GM18498 (cell line): Measurements from ENCODE around the gene LRRC61.

Experiments used
- ATAC-seq: cut with Tn5 transposase; IDR thresholded peaks from one replicate; pipeline ENCODE4 v1.9.1; 2021; ENCODE audit warnings: mild to moderate bottlenecking, moderate library complexity; ENCODE audit not compliant: unreplicated experiment

Gene LRRC61

DNA sequence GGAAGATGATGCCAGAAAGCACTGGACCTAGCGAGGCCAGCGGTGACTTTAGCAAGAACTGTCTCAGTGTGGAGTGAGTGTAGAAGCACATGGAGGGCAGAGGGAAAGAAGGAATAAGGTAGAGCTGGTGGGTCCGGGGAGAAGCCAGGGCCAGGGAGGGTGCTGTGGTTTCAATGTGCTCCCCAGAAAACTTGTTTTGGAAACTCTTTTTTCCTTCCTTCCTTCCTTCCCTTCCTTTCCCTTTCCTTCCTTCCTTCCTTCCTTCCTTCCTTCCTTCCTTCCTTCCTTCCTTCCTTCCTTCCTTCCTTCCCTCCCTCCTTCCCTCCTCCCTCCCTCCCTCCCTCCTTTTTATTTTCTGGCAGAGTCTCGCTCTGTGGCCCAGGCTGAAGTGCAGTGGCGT is 23.8 kb downstream of the LRRC61 start:
- ATAC-seq, result no peak

DNA sequence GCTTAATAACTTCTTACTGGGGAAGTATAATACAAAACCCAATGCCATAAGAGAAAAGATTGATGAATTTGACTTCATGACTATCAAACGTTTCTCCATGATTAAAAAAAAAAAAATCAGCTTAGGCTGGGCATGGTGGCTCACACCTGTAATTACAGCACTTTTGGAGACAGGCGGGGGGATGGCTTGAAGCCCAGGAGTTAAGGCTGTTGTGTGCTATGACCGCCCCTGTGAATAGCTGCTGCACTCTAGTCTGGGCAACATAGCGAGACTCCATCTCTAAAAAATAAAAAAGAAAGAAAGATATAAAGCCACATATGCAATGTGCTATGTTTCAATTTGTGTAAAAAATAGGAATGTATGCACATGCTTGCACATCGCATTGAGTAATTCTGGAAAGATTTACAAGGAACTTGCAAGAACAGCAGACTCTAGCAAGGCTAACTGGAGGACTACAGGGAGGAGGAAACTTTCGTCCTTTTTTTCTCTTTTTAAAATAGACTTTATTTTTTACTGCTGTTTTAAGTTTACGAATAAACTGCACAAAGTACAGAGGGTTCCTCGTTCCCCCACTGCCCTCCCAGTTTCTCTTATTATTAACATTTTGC is 28.5 kb downstream of the LRRC61 start:
- no peak for ATAC-seq

DNA sequence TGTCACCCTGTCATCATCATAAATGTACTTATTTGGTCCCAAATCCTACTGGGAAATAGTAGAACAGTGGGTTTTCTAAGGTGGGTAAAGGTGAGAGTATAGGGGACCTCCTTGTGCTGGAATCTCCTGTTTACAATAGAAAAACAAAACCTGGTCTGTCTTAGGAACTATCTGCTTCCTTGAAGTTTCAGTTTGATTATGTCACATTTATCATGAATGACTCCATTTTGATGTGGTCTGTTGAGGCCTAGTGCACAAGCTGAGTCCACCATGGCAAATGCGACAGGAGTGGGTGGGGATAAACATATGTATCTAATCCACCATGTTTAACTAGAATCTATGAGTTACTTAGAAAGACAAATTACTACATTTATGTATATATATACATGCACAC is 32.5 kb downstream of the LRRC61 start:
- ATAC-seq, result no peak

DNA sequence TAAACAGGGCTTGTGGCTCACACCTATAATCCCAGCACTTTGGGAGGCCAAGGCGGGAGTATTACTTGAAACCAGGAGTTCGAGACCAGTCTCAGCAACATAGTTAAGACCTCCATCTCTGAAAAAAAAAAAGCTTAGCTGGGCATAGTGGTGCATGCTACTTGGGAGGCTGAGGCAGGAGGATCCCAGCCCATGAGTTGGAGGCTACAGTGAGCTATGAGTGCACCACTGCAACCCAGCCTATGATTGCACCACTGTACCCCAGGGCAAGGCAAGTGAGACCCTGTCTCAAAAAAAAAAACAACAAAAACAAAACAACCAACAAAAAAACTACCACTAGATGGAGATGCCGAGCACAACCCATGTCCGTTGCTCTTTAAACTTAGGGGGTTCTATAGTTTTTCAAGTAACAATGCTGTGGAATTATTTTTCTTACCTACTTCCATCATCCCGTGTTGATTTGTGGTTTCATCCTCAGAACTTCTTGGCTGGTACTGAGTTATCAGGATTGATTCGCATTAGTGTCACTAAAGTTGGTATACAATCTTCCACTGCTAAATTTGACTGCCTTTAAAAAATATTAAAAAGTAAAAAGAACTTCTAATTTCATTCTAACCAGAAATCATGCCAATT is 33.2 kb downstream of the LRRC61 start:
- ATAC-seq, result no peak

DNA sequence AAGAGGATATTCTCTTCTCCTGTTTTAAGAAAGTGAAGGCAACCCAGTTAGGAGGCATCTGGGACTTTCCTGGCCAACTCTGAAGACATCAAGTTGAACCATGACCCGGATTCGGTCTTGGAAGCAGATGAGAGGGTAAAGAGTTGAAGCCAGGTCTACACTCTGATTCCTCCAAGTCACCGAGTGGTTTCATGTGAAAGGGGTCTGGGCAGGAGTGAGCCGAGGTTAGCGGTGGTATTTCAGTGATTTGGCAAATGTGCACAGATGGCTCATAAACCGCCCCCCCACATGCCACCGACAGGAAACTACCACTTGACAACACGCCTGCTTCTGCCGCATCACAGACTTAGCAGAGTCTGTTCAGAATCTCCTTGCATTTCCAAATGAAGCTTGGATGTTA is 34.1 kb downstream of the LRRC61 start:
- ATAC-seq, result peak; percentile 62

DNA sequence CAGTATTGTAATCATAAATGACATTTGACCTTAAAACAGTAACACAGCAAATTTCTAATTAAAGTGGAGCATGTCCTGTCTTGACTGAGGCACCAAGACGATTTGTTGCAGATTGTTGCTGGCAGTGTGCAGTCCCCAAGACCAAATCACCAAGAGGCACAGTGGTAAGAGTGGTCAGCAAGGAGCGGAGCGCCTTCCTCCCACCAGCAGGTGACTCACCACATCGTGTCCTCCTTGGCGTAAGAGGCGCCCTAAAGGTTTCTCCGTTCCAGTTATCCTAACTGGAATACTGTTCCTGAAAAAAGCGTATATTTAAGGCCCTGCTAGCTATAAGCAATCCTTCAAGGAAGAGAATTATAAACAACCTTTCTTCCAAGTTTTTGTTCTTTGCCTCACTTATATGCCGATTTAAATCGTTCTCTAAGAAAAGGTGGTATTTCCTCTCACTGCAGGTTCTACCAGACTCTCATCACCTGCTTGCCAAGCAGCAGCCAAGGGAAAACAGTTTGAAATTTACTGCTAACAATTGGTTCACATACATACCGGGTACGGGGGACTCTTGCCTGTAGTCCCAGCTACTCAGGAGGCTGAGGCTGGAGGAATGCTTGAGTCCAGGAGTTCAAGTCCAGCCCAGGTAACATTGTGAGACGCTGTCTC is 34.7 kb downstream of the LRRC61 start:
- ATAC-seq, result peak; percentile 25

DNA sequence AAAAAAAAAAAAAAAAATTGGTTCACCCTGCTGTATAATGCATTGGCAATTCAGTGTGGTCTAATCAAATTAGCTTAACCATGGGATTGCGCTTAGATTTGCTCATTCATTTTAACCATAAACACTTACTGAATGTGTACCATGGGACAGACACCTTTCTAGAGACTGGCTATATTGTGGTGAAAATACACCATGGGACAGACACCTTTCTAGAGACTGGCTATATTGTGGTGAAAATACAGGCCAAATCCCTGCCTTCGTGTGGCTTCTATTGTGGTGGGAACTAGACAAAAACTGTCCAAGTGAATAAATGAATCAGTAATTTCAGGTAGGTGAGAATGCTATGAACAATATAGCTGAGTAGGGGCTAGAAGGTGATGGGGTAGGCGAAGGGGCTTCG is 35.3 kb downstream of the LRRC61 start:
- no peak for ATAC-seq

DNA sequence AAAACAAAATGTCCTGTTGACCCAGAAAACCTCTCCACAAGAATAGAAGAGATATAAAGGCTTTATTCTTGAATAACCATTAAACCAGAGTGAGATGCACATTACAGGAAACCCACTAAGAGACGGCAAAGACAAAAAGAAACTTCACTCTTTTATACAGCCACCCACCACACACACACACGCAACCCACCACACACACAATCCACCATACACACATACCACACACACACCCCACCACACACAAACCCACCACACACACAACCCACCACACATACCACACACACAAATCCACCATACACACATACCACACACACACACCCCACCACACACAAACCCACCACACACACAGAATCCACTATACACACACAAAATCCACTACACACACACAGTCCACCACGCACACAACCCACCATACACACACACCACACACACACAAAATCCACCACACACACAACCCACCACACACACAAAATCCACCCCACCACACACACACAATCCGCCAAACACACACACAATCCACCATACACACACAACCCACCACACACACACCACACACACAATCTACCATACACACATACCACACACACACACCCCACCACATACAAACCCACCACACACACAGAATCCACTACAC is 36.0 kb downstream of the LRRC61 start:
- ATAC-seq, result no peak

DNA sequence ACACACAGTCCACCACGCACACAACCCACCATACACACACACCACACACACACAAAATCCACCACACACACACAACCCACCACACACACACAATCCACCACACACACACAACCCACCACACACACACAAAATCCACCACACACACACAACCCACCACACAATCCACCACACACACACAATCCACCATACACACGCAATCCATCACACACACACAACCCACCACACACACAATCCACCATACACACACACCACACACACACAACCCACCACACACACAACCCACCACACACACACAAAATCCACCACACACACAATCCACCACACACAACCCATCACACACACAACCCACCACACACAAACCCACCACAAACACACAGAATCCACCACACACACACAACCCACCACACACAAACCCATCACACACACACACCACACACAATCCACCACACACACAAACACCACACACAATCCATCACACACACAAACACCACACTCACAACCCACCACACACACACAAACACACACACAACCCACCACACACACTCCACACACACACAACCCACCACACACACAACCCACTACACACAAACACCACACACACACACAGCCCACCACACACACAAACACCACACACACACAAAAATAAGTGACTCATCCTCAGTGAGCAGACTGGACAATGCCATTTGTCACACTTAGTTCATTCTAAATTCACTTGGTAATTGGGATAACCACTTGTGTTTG is 36.6 kb downstream of the LRRC61 start:
- no peak for ATAC-seq

DNA sequence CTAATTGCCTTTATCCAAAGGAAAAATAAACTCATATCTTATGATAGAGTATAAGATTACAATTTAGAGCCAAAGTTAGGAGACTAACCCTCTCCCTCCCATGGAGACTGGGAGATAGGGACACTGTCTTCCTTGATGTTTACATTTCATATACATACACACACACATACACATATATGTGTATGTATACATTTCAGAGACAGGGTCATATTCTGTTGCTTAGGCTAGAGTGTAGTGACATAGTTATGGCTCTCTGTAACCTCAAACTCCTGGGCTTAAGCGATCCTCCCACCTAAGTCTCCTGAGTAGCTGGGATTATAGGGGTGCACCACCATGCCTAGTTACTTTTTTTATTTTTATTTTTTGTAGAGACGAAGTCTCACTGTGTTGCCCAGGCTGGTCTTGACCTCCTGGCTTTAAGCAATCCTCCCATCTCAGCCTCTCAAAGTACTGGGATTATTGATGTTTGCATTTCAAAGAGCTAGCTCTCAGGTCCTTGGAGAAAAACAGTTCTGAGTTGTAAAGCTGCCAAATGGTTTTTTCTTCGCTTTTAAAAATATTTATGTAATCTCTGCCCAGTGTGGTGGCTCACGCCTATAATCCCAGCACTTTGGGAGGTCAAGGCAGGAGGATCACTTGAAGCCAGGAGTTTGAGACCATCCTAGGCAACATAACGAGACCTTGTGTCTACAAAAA is 37.4 kb downstream of the LRRC61 start:
- no peak for ATAC-seq

DNA sequence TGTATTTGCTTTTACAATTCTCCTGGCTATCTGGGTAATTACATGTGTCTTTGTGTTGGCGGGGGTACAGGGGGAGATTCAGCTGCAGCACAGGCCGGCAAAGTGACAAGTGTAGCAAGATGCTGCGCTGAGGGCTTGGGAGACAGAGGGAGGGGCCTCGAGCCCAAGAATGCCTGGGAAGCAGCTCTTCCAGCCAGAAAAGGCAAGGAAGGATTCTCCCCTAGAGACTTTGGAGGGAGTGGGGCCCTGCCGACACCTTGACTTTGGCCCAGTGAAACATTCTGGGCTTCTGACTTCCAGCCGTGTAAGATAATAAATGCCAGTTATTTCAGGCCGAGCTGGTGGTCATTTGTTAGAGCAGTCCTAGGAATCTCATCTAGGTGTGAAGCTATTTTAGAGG is 38.2 kb downstream of the LRRC61 start:
- no peak for ATAC-seq

DNA sequence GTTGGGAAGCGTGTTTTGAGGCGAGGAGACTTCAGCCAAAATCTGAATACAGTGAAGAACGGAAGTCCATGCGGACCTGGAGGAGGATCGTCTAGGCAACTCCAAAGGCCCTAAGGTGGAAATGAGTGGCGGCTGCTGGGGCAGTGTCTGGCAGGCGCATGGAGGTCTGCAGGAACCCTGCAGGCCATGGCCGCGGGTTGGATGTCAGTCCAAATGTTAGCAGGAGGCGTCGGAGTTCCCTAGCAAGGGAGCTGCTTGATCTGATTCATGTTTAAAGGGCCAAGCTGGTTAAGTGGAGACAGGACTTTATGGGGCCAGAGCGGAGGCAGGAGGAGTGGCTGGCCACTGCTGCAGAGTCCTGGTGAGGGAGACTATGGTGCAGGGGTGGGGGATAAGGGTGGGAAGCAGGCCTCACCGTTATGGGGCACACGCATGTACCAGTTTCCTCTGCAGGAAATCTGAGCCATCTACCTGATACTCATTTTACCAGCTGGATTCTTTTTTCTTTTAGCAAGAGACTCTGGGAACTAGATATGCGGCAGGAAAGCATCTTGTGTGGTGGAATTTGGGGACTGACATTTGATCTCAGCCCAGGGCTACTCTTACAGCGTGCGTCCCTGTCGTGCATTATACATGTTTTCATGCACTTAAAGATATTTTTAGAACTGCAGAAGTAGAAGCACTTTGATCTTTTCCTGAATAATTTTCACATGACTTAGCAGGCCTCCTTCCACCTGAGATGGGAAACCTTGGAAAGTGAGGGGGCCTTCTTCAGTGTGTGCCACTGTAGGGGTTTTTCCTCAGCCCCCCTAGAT is 38.9 kb downstream of the LRRC61 start:
- no peak for ATAC-seq

DNA sequence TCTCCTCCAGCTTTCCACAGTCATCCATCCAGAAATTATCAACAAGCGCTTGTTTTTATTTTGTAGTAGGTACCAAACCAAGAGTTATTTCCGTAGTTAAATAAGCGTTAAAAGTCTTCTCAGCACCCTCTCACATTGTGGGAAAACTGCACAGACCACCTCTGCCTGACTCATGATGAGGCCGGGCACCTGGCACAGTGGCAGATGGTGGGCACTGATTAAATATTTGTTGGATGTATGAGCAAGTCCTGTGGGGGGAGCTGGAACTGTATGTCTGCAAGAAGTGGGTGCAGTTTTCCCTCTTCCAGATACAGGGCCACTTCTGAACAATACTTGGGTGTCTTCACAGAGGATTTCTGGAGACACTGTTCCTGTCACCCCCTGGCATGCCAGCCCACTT is 40.2 kb downstream of the LRRC61 start:
- ATAC-seq, result no peak

DNA sequence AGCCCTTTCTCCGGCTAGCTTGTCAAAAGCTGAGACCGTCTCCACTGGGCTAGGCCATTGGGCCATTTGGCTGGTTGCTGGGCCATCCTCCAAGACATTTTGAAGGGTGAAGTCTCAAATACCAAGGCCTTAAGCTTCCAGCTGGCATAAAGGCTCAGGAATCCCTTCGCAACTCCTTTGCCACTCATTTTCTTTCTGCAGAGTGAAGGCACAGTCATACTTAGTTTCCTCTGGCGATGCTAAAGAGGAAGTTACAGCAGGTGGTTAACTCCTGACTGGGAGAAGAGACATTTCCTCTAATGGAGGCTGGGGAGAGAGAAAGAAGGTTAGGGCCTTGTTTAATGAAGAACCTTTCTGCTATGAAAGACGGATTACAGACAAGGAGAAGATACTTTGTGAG is 40.7 kb downstream of the LRRC61 start:
- no peak for ATAC-seq

DNA sequence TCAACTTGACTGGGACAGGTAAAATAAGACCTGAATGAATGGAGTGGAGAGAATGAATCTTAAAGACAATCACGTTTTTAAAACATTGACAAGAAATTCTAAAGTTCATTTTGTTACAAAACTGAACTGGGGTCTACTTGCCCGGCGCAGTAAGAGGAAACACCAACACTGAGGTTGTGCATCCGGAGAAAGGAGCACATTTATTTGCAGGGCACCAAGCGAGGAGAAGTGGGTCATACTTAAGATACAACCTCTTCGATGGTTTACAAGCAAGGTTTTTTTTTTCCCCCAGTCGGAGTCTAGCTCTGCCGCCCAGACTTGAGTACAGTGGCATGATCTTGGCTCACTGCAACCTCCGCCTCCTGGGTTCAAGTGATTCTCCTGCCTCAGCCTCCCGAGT is 42.0 kb downstream of the LRRC61 start:
- no peak for ATAC-seq

DNA sequence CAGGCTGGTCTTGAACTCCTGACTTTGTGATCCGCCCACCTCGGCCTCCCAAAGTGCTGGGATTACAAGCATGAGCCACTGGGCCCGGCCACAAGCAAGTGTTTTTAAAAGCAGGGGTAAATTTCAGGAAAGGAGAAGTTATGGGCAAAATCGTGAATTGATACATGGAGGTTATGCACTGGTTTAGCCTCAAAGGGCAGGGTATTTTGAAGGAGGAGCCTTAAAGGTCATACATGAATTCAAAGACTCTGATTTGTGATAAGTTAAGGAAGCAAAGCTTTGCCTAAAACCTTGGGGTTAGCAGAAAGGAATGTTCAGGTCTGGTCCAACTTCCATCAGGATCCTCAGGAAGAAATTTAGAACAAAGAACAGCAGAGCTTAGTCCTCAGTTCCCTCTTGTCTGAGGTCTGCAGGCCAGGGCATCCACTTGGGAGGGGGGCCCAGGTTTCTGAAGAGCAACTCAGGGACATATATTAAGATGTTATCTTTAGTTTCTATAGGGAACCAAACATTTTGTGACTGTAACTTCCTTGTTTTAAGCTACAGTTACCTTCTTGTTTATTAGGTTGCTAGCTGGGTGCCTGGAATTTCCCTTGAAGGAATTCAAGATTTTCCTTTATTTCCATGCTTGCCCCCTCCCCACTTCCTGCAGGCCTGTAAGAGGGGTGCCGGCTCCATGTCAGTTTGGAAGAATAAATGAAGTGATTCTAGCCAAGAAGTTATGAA is 42.7 kb downstream of the LRRC61 start:
- ATAC-seq, result no peak

DNA sequence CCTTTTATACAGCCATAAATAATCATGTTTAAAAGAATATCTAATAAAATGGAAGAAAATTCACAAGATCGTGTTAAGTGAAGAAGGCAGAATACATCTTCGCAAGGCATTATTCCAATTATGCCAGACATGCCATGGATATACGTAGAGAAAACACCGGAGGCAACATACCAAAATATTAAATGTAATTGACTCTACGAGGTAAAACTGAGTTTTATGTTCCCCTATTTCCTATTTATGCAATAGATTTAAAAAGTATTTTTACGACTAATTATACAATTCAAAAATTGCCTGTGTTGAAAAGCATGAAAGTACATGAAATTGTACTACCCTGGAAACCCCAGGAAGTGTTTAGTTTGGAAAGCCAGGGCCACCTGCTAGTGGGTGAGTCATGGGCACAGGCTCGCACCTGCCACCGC is 44.5 kb downstream of the LRRC61 start:
- ATAC-seq, result no peak

DNA sequence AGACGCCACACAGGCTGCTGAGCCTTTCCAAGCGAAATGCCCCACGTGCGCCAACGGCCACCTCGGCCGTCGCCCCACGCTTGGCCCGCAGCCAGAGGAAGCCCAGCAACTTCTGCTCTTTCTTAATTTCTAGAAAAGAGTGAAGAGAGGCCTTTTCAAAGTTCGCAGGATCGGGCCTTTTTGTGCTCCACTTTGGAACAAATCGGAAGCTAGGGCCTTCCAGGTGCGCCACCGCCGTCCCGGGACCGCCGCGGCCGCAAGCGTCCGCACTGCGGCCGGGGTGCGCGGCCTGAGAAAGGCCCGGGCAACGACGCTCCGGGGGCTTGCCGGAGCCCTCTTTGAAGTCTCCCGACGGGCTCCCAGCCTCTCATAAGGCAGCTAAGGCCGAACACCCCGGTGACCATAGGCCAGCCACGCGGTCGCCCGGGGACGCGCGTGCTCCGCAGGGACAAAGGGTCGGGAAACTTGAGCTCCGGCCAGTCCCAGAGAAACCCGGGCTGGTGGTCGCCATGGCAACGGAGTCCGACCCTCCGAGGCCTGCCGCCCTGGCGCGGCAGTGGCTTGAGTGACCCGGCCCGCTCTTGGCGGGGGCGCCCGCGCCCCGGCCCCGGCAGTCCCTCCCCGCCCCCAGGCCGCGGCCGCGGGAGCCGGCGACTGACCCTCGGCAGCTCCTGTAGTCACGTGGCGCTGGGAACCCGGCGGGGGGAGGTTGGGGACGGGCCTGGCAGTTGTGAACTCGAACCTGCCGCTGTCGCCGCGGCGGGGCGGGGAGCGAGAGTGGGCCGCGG is 45.1 kb downstream of the LRRC61 start, which contains the start of gene REPIN1:
Gene REPIN1 (plus strand): TSS at position 727 of the 788 bp plus-strand sequence. CDS start 890 bp downstream, outside the sequence.
- peak; percentile 63 for ATAC-seq
